NCI-H69 (cell line): ENCODE measurements around the gene SDHAF1.
"Not testable (repeated sequence)": the region's sequence is repeated elsewhere in the genome, so short reads cannot be mapped to it uniquely, and the experiment has no call there.

Source experiments
- DNase-seq: peaks from one replicate; lab custom pipeline; 2025; lab: John Stamatoyannopoulos, UW

SDHAF1 gene, protein sequence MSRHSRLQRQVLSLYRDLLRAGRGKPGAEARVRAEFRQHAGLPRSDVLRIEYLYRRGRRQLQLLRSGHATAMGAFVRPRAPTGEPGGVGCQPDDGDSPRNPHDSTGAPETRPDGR

DNA sequence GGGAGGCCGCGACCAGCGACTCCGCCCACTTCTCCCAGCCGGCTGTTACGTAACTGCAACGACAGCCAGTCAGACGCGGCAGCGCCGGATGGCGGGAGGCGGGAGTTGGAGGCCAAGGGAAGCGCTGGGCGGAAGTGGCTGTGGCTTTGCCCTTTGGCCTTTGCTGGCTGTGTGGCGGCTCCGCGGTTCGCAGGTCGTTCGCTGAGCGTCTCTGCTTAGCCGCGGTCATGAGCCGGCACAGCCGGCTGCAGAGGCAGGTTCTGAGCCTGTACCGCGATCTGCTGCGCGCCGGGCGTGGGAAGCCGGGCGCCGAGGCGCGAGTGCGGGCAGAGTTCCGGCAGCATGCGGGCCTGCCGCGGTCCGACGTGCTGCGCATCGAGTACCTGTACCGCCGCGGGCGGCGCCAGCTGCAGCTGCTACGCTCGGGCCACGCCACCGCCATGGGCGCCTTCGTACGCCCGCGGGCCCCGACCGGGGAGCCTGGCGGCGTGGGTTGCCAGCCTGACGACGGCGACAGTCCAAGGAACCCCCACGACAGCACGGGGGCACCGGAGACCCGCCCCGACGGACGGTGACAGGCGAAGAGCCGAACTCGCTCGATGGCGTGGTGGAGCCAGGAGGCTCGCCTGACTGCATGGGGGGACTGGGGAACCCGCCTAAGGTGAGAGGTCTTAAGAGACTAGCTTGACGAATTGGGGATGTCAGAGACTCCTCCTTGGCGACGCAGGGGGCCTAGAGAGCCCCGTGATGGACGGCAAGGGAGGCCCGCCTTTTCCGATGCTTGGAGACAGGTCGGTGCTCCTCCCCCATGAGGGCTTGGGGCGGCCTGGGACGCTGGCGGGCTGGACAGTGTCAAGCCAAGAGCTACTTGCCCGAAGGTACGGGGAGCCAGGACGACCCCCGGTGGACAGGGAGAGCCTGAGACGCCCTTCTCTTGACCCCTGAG is at the start of gene SDHAF1:
SDHAF1 (plus strand) TSS at position 141 of the 946 bp plus-strand sequence; CDS start at position 228, 87 bp downstream.
- DNase-seq, result peak; percentile 98

DNA sequence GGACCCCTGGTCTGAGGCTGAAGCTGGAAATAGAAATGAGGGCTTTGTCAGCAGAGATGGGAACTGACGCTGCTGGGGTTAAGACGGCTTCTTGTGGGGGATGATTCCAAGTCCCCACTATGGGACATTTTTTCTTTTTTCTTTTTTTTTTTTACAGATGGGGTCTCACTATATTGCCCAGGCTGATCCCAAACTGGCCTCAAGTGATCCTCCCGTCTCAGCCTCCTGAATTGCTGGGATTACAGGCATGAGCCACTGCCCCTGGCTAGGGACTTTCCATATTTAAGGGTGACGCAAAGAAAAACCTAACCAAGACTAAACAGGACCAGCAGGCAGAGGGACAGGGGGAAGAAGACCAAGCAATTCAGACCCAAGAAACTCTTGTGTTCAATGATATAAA is 48.8 kb upstream of the SDHAF1 start:
- no peak for DNase-seq

DNA sequence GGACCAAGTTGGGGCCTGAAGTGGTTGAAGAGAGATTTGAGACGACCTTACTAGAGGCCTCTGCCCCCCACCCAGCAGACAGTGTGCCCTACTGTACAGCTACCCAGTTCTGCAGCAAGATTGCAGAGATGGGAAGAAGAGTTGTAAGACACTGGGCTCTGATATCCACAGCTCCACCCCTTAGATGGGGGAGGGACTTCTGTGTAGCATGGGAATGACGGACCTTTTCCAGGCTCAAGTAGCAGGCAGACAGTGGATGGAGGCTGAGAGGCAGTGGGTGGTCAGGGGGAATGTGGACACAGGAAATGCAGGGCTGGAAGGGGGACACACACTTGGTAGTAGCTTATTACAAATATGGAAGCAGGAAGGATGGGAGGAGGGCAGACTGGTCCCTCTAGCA is 45.9 kb upstream of the SDHAF1 start:
- no peak for DNase-seq

DNA sequence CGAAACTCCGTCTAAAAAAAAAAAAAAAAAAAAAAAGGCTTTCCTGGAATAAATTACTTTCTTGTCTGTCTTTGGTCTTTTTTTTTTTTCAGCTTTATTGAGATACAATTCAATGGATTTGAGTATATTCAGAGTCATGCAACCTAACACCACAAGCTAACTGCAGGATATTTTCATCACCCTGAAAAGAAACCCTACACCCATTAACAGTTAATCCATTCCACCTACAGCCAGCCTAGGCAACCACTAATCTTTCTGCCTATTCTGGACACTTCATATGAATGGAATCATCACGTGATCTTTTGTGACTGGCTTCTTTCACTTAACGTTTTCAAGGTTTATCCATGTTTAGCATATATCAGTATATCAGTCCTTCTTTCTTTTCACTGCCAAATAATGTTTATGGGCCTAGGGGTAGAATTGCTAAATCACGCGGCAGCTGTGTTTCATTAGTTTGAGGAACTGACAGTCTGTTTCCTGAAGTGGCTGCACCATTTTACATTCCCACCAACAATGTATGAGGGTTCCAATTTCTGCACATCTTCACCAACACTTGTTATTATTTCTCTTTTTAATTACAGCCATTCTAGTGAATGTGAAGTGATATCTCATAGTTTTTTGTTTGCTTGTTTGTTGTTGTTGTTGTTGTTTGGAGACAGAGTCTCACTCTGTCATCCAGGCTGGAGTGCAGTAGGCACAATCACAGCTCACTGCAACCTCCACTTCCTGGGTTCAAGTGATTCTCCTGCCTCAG is 38.9 kb upstream of the SDHAF1 start:
- no peak for DNase-seq

- DNase-seq, result not testable (repeated sequence)
These were observed 37.6 kb upstream of the SDHAF1 start for GRCh38 chr19:35957411-35957810.

DNA sequence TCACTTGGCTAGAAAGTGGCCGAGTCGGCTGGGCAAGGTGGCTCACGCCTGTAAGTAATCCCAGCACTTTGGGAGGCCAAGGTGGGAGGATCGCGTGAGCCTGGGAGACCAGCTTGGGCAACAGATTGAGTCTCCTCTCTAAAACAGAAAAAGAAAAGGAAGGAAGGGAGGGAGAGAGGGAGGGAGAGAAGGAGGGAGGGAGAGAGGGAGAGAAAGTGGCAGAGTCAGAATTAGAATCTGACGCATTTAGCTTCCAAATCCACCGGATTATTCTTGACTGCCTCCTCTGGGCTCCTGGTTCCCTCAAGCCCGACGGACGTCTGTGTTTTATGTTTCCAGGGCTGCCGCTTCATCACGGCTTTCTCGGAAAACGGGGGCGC is 36.3 kb upstream of the SDHAF1 start:
- DNase-seq, result no peak

- peak; percentile 63 for DNase-seq
These were observed 35.7 kb upstream of the SDHAF1 start for GRCh38 chr19:35959040-35959967.

- DNase-seq, result peak; percentile 36
These were observed 35.0 kb upstream of the SDHAF1 start for GRCh38 chr19:35959968-35960320.

DNA sequence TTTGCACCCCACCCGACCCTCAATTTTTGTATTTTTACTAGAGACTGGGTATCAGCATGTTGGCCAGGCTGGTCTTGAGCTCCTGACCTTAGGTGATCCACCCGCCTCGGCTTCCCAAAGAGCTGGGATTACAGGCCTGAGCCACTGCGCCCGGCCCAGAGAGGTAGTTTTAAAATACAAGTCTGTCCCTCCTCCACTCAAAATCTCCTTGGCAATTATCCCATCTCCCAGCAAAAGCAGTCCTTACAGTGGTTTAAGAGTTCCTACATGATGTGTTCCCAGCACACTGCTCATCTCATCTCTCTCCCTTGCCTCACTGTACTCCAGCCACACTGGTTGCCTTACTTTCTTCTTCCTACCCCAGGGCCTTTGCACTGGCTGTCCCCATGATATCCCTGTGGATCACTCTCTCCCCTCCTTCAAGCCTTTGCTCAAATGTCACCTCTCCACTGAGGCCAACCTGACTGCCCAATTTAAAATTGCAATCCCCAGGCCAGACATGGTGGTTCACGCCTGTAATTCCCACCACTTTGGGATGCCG is 34.5 kb upstream of the SDHAF1 start:
- DNase-seq, result no peak

- no peak for DNase-seq
These were observed 31.5 kb upstream of the SDHAF1 start for GRCh38 chr19:35963514-35963913.

DNA sequence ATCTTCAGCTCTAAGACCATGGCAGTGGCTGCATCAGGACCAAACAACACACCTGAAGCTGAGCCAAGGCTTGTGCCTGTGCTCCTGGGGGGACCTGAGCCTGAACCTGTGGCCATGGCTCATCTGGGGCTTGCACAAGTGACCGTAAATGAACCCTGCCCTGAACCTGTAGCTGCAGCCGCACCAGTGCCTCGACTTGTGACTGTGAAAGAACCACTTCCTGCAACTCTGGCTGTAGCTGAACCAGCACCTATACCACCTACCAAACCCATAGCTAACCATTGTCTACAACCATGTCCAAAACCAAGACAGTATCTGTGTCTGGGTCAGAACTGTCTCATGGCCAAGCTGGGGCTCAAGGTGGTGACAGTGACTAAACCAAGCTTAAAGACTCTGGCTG is 28.2 kb upstream of the SDHAF1 start:
- DNase-seq, result no peak

DNA sequence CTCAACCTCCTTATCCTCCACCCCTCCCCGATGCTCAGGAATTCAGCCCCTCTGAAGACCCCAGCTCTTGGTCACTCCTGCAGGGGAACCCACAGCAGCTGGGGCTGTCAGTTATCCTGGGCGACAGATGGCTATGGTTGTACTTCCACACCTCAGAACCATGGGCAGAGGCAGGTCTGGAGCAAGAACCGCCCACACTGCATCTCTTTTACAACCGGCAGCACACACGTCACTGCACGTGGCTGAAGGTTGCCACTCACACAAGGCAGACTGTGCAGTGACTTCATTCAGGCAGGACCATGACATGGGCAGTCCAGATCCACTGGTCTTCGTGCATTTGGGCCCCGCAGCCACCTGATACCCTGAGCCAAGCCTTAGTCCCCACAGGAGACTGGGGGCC is 21.5 kb upstream of the SDHAF1 start:
- peak; percentile 37 for DNase-seq

DNA sequence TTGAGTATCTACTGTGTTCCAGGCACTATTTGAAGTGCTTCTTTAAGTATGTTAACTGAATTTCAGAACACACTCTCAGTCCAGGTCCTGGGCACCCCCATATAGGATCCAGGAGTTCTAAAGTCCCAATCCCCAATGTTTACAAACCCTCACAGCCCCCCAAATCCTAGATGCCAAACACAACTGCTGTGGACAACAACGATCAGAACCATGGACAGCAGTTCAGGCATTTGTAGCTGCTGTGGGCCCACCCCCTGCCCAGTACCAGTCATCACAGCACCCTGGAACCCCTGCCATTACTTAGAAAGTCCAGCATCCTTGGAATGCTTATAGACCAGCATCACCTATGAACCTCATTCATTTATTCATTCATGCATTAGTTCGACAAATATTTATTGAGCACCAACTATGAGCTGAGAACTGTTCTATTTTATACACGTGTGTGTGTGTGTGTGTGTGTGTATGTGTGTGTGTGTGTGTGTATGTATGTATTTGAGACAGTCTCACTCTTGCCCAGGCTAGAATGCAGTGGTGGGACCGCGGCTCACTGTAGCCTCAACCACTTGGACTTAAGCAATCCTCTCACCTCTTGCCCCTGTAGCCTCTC is 19.3 kb upstream of the SDHAF1 start:
- no peak for DNase-seq

GRCh38 chr19:35977446-35978222 is 17.4 kb upstream of the SDHAF1 start:
- peak; percentile 91 for DNase-seq

GRCh38 chr19:35978271-35978670 is 16.7 kb upstream of the SDHAF1 start:
- no peak for DNase-seq

- DNase-seq, result peak; percentile 48
These were observed 16.1 kb upstream of the SDHAF1 start for GRCh38 chr19:35978832-35979365.

DNA sequence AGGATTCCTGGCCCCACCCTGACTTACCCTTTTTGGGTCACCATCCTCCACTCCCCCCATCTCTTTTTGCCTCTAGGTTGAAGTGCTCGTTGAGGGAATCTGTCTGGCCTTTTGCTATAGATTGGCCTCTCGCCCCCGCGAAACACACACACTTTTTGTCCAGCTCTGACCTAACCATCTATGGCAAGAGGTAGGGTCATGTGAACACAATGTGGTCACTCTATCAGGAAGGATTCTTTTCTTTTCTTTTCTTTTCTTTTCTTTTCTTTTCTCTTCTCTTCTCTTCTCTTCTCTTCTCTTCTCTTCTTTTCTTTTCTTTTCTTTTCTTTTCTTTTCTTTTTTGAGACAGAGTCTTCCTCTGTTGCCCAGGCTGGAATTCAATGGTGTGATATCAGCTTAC is 14.0 kb upstream of the SDHAF1 start:
- DNase-seq, result not testable (repeated sequence)

DNA sequence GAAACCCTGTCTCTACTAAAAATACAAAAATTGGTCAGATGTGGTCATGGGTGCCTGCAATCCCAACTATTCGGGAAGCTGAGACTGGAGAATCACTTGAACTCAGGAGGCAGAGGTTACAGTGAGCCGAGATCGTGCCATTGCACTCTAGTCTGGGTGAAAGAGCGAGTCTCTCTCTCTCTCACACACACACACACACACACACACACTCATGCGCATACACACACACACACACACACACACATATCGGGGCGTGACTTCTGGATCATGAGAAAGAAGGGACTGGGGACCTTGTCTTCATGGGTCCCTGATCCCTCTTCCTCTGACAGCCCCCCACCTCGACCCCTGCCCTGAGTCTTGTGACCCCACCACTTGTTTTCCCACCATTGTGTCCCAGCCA is 11.8 kb upstream of the SDHAF1 start:
- no peak for DNase-seq

DNA sequence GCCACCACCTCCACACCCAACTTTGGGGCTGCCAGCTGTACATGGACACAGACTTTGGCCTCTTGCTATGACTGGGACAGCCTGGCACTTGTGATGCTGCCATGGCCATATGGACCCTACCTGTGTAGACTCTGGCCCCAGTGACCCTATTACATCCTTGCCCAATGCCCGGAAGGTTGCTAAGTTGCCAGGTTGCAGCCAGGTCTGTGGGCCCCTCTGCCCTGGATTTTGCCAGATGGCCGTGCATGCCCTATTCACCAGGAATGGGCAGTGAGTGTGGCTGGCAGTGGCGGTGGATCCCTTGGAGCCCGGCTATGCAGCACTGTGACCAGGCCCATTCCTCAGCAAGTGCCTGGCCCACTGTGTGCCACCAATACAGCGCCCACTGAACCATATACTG is 8.9 kb upstream of the SDHAF1 start:
- no peak for DNase-seq
